Forelimb muscle (tissue), 1 donor: ENCODE data around the gene HYAL3. TPM values are rescaled to one million over a fixed set of nuclear protein-coding genes. Genes with fewer than 3 reads are reported as not detected.
"Not testable (repeated sequence)": the region's sequence is repeated elsewhere in the genome, so short reads cannot be mapped to it uniquely, and the experiment has no call there.

Experiments used
- DNase-seq: peaks from one replicate; pipeline ENCODE4 v3.0.0-alpha.2; 2013; ENCODE audit warnings: low read depth
- polyA plus RNA-seq: library from polyadenylated mRNA; unstranded; fragments of 120-200 nt; gene quantifications from one replicate; pipeline ENCODE4 v1.2.1, GENCODE V29; 2013; ENCODE audit not compliant: insufficient read length

Gene HYAL3
- polyA plus RNA-seq, 1 donor: 2.3 TPM

- DNase-seq: no peak
Measured at GRCh38 chr3:50258979-50259378, 40.2 kb downstream of the HYAL3 start.

GRCh38 chr3:50258029-50258680 lies 41.0 kb downstream of the HYAL3 start:
- no peak for DNase-seq

GRCh38 chr3:50256978-50257890 lies 42.0 kb downstream of the HYAL3 start:
- no peak for DNase-seq

GRCh38 chr3:50255251-50255615 lies 44.0 kb downstream of the HYAL3 start:
- no peak for DNase-seq

- no peak for DNase-seq
Measured at GRCh38 chr3:50254577-50255250, 44.5 kb downstream of the HYAL3 start.

- DNase-seq: no peak
Measured at GRCh38 chr3:50251220-50251619, 48.0 kb downstream of the HYAL3 start.

- DNase-seq: no peak
Measured at GRCh38 chr3:50250514-50250913, 48.7 kb downstream of the HYAL3 start.

- no peak for DNase-seq
Measured at GRCh38 chr3:50249457-50249856, 49.7 kb downstream of the HYAL3 start.

- DNase-seq: no peak
Measured at GRCh38 chr3:50248387-50248786, 50.8 kb downstream of the HYAL3 start.

GRCh38 chr3:50246517-50246954 lies 52.7 kb downstream of the HYAL3 start:
- no peak for DNase-seq

- no peak for DNase-seq
Measured at GRCh38 chr3:50245831-50246516, 53.2 kb downstream of the HYAL3 start.

- no peak for DNase-seq
Measured at GRCh38 chr3:50245251-50245745, 53.9 kb downstream of the HYAL3 start.

GRCh38 chr3:50244813-50245212 lies 54.4 kb downstream of the HYAL3 start:
- not testable (repeated sequence) for DNase-seq

- DNase-seq: no peak
Measured at GRCh38 chr3:50243543-50243895, 55.7 kb downstream of the HYAL3 start.

GRCh38 chr3:50242851-50243542 lies 56.2 kb downstream of the HYAL3 start:
- DNase-seq: no peak

Other genes with a start within 250 kb of the HYAL3 start
- 171 TPM for gene RBM5, start 210.5 kb downstream of the HYAL3 start, polyA plus RNA-seq
- gene SEMA3F, start 144.1 kb downstream of the HYAL3 start, polyA plus RNA-seq: 9.0 TPM
- gene GNAT1, start 107.8 kb downstream of the HYAL3 start, polyA plus RNA-seq: not detected
- gene SLC38A3, start 94.1 kb downstream of the HYAL3 start, polyA plus RNA-seq: 3.9 TPM
- 158 TPM for gene GNAI2, start 63.2 kb downstream of the HYAL3 start, polyA plus RNA-seq
- gene SEMA3B, start 30.3 kb downstream of the HYAL3 start, polyA plus RNA-seq: 36.7 TPM
- 41.6 TPM for gene LSMEM2, start 20.3 kb downstream of the HYAL3 start, polyA plus RNA-seq
- gene IFRD2, start 7.0 kb downstream of the HYAL3 start, polyA plus RNA-seq: 46.2 TPM
- gene NAA80, start within 50 bp of the HYAL3 start, polyA plus RNA-seq: 6.3 TPM
- gene HYAL1, start 4.2 kb upstream of the HYAL3 start, polyA plus RNA-seq: 1.7 TPM
- gene HYAL2, start 23.3 kb upstream of the HYAL3 start, polyA plus RNA-seq: 39.7 TPM
- gene TUSC2, start 28.8 kb upstream of the HYAL3 start, polyA plus RNA-seq: 16.4 TPM
- 32.8 TPM for gene RASSF1, start 41.4 kb upstream of the HYAL3 start, polyA plus RNA-seq
- gene ZMYND10, start 46.3 kb upstream of the HYAL3 start, polyA plus RNA-seq: 1.1 TPM
- 19.6 TPM for gene NPRL2, start 51.4 kb upstream of the HYAL3 start, polyA plus RNA-seq
- gene CYB561D2, start 51.5 kb upstream of the HYAL3 start, polyA plus RNA-seq: 5.2 TPM
- gene TMEM115, start 60.1 kb upstream of the HYAL3 start, polyA plus RNA-seq: 23.3 TPM
- gene CACNA2D2, start 204.2 kb upstream of the HYAL3 start, polyA plus RNA-seq: 4.3 TPM